Sigmoid colon (tissue), 7 donors: ENCODE data around the gene CELA3A. TPM values are rescaled to one million over a fixed set of nuclear protein-coding genes. Genes with fewer than 3 reads are reported as not detected.

Experiments
- DNase-seq: peaks from one replicate; pipeline ENCODE4 v3.0.0-alpha.2; 2019
- H3K27ac ChIP-seq, 4 donors: fragments of 200-600 bp; sonication (generic); one replicate each; pipeline ENCODE4 v1.5.1; 2016 to 2019; ENCODE audit warnings: mild to moderate bottlenecking in 1 of 4
- H3K27me3 ChIP-seq, 3 donors: fragments of 200-600 bp; sonication (generic); one replicate each; pipeline ENCODE4 v1.5.1; 2019; ENCODE audit warnings: mild to moderate bottlenecking in 1 of 3
- H3K36me3 ChIP-seq, 4 donors: fragments of 200-600 bp; sonication (generic); one replicate each; pipeline ENCODE4 v1.5.1; 2016 to 2019
- H3K4me1 ChIP-seq, 4 donors: fragments of 200-600 bp; sonication (generic); one replicate each; pipeline ENCODE4 v1.5.1; 2017 to 2019
- H3K4me3 ChIP-seq, 4 donors: fragments of 200-600 bp; sonication (generic); one replicate each; pipeline ENCODE4 v1.5.1; 2017 to 2019; ENCODE audit warnings: mild to moderate bottlenecking in 2 of 4, moderate library complexity in 1 of 4
- H3K9me3 ChIP-seq, 4 donors: fragments of 200-600 bp in 3 of 4; sonication (generic) in 3 of 4; one replicate each; pipeline versions ENCODE4 v1.5.1 to v1.6.1; 2013 to 2019
- CTCF ChIP-seq, 4 experiments: fragments of 450-650 bp in 3 of 4; fragments of 200-600 bp in 1 of 4; IDR thresholded peaks; one replicate each; pipeline ENCODE4 v1.5.1; 2016 to 2019; ENCODE audit warnings: antibody characterized with exemption in 4 of 4, mild to moderate bottlenecking in 3 of 4, moderate library complexity in 2 of 4
- EP300 ChIP-seq, 4 donors: sonication (generic); formaldehyde crosslinking; IDR thresholded peaks; one replicate each; pipeline ENCODE4 v1.6.1; 2017; ENCODE audit warnings: antibody characterized with exemption in 4 of 4
- POLR2A ChIP-seq, 2 donors: fragments of 450-650 bp; IDR thresholded peaks; one replicate each; pipeline ENCODE4 v1.6.1; 2016; ENCODE audit warnings: antibody characterized with exemption in 2 of 2, mild to moderate bottlenecking in 2 of 2, moderate library complexity in 2 of 2
- POLR2AphosphoS5 ChIP-seq, 4 donors: sonication (generic); formaldehyde crosslinking; IDR thresholded peaks; one replicate each; pipeline ENCODE4 v1.6.1; 2017; ENCODE audit warnings: antibody characterized with exemption in 4 of 4
- WGBS, 2 donors: extraction: QIAGEN DNeasy Blood & Tissue Kit; methylation state at CpG; one replicate each; pipeline ENCODE4 v1.1.7; 2013; 5-methylcytosine and 5-hydroxymethylcytosine counted together
- intact Hi-C: fragments of 100-400 bp; cut with DNase I; formaldehyde crosslinking; loops from one replicate; pipeline ENCODE4 v1.15.1; 2023
- polyA plus RNA-seq, 3 donors: library from polyadenylated mRNA; stranded (reverse); fragments of 200-250 nt; gene quantifications; one replicate each; pipeline ENCODE4 v1.2.3, GENCODE V29; 2013
- total RNA-seq, 4 donors: library from RNA; depleted of rRNA; stranded (reverse); fragments of >200 nt; gene quantifications; one replicate each; pipeline ENCODE4 v1.1.0, GENCODE V29; 2016
- donor health status: healthy with polysubstance abuse.
- donor health status: Bipolar disorder and iron deficiency.
- donor health status: healthy.

The CELA3A gene, protein sequence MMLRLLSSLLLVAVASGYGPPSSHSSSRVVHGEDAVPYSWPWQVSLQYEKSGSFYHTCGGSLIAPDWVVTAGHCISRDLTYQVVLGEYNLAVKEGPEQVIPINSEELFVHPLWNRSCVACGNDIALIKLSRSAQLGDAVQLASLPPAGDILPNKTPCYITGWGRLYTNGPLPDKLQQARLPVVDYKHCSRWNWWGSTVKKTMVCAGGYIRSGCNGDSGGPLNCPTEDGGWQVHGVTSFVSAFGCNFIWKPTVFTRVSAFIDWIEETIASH
- total RNA-seq: not detected
- 10 to 100 TPM in 1 of 3 donors, 1 to 10 TPM in 1, under 1 TPM in 1; 0.54 to 13.8 (median 6.0) TPM for polyA plus RNA-seq

DNA sequence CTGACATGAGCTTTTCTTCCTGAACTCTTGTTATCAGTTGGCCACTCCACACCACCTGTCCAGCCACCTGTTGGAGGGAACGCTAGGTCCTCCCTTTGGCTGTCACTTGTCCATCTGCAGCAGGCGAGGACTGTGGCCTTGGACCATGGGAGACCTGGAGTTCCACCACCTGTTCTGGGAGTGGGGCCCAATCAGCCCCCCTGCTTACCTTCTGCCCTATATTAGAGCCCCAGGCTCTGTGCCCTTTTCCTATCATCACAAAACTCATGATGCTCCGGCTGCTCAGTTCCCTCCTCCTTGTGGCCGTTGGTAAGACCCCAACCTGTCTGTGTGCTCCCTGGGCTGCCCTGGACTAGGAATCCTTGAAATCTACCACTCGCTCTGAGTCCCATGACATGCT lies at the start of gene CELA3A:
TSS of gene CELA3A (plus strand) at position 249 of the 400 bp plus-strand sequence. CDS start at position 267, 18 bp downstream.
- DNase-seq: no peak
- 88 to 92% methylated on average over 5 of the region's 5 CpGs for WGBS, 2 donors

DNA sequence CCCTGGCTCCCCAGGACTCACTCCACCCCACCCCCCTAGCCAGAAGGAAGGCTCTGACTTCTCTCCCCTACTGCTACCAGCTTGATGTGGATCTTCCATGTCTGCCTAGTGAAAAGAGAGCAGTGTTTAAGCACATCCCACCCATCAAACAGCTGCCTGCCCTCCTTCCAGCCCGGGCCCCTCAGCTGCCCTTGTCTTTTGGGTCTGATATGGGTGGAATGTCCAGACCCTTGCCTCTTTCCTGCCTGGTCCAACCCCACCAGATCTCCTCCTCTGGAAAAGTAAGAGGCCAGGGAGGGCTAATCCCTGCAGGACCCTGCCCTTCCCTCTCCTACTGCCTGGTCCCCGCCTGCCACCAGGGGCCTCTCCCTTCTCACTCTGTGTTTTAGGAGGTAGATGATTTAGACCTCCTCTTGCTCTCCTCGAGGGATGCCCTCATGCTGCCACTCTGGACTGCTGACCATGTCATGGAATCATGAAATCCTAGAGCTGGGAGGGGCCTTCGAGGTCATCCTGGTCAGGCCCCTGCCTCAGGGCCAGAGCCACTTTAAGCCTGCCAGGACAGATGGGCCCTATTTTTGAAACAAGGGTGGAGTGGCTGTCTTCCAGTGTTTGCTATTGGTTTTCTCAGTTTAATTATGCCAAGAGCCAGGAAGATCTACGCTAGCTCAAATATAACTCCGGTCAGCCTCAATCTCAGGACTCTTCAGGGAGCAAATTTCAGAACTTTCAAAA lies 48.5 kb upstream of the CELA3A start:
- no peaks in the 10 kb centered on the region for H3K27me3 ChIP-seq
- H3K4me3 ChIP-seq: no peak overlapping the region
- H3K9me3 ChIP-seq: no peaks in the 10 kb centered on the region
- peak overlapping the region in 2 of 4 donors; percentile 17 to 41 for H3K27ac ChIP-seq
- TF ChIP-seq POLR2A (IDR thresholded peaks at IDR 0.05): no peak
- TF ChIP-seq EP300 (IDR thresholded peaks at IDR 0.05): no peak
- TF ChIP-seq CTCF (IDR thresholded peaks at IDR 0.05): no peak
- TF ChIP-seq POLR2AphosphoS5 (IDR thresholded peaks at IDR 0.05): no peak
- DNase-seq: no peak
- H3K36me3 ChIP-seq: no peaks in the 10 kb centered on the region
- peaks cover 0 to 25% (median 22%) of the 10 kb centered on the region in 4 donors for H3K4me1 ChIP-seq
- 83 to 84% methylated on average over 6 of the region's 6 CpGs for WGBS, 2 donors
- intact Hi-C loops: no loop called here

More for the DNA sequence above, at the start of gene CELA3A:
- intact Hi-C loops: no loop called here
- Histone ChIP-seq H3K36me3 (no peaks in the 10 kb centered on the region), H3K27ac (no peak within 1 kb of the TSS), H3K9me3 (no peaks in the 10 kb centered on the region), H3K4me1 (no peaks in the 10 kb centered on the region), H3K27me3 (no peaks in the 10 kb centered on the region), H3K4me3 (no peak within 1 kb of the TSS)
- TF ChIP-seq POLR2A (IDR thresholded peaks at IDR 0.05): no peak
- no peak for TF ChIP-seq EP300 (IDR thresholded peaks at IDR 0.05)
- no peak for TF ChIP-seq POLR2AphosphoS5 (IDR thresholded peaks at IDR 0.05)
- no peak for TF ChIP-seq CTCF (IDR thresholded peaks at IDR 0.05)

DNA sequence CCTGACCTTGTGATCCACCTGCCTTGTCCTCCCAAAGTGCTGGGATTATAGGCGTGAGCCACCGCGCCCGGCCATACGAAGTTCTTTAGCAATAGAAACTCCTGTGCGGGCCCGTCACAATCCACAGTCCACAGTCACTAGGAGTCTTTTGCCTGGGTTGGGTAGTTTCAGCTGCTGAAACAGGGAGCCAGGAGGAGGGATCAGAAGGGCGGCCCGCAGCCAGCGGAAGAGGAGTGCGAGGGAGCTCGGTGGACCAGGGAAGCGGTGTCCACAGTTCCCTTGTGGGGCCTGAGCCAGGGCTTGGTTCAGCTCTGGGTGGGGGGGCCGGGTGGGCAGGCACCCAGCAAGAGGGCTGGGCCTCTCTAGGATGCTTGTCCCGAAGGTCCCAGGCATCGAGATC lies 46.4 kb upstream of the CELA3A start:
- intact Hi-C loops: no loop called here
- Histone ChIP-seq H3K27me3 (no peaks in the 10 kb centered on the region), H3K36me3 (no peaks in the 10 kb centered on the region), H3K9me3 (no peaks in the 10 kb centered on the region), H3K4me1 (peaks cover 0 to 25% (median 22%) of the 10 kb centered on the region in 4 donors), H3K27ac (peak overlapping the region; percentile 60 to 78 (median 74)), H3K4me3 (no peak overlapping the region)
- DNase-seq: peak; percentile 88
- WGBS, 2 donors: 76 to 80% methylated on average over 16 of the region's 16 CpGs
- TF ChIP-seq EP300 (IDR thresholded peaks at IDR 0.05) (no peak), CTCF (IDR thresholded peaks at IDR 0.05) (no peak), POLR2AphosphoS5 (IDR thresholded peaks at IDR 0.05) (no peak), POLR2A (IDR thresholded peaks at IDR 0.05) (no peak)

GRCh38 chr1:21955501-21956281 lies 45.8 kb upstream of the CELA3A start:
- Histone ChIP-seq H3K9me3 (no peaks in the 10 kb centered on the region), H3K27me3 (no peaks in the 10 kb centered on the region), H3K4me3 (no peak overlapping the region), H3K4me1 (peaks cover 0 to 25% (median 22%) of the 10 kb centered on the region in 4 donors), H3K36me3 (no peaks in the 10 kb centered on the region), H3K27ac (peak overlapping the region; percentile 60 to 78 (median 74))
- DNase-seq: peak; percentile 77
- WGBS, 2 donors: 56 to 76% methylated on average over 9 of the region's 9 CpGs
- TF ChIP-seq EP300 (IDR thresholded peaks at IDR 0.05) (no peak), POLR2AphosphoS5 (IDR thresholded peaks at IDR 0.05) (no peak), CTCF (IDR thresholded peaks at IDR 0.05) (no peak), POLR2A (IDR thresholded peaks at IDR 0.05) (no peak)
- intact Hi-C loops: no loop called here
